ENCODE results near the gene PHF14.

- TF ChIP-seq CTCF (IDR thresholded peaks at IDR 0.05; ENCODE audit: low read depth, low read length, missing input control) (no peak), JUND (IDR thresholded peaks at IDR 0.05) (no peak), GABPA (IDR thresholded peaks at IDR 0.05 in 1 of 2, conservative IDR thresholded peaks at IDR 0.05 in 1 of 2) (no peak), YY1 (IDR thresholded peaks at IDR 0.05) (no peak), TAF1 (conservative IDR thresholded peaks at IDR 0.05) (no peak), RAD21 (IDR thresholded peaks at IDR 0.05) (peak in 1 of 2 donors; percentile 27), SP1 (IDR thresholded peaks at IDR 0.05) (no peak), FOXA1 (IDR thresholded peaks at IDR 0.05) (no peak), ZBTB33 (IDR thresholded peaks at IDR 0.05) (no peak), REST (IDR thresholded peaks at IDR 0.05) (no peak), ATF3 (IDR thresholded peaks at IDR 0.05) (no peak), NR2F2 (IDR thresholded peaks at IDR 0.05) (no peak)
Measured at GRCh38 chr7:11207565-11207964, 233.9 kb downstream of the PHF14 start.
